ENCODE results near the gene CRYGC.
"Not testable (repeated sequence)": the region's sequence is repeated elsewhere in the genome, so short reads cannot be mapped to it uniquely, and the experiment has no call there.

CRYGC gene, protein sequence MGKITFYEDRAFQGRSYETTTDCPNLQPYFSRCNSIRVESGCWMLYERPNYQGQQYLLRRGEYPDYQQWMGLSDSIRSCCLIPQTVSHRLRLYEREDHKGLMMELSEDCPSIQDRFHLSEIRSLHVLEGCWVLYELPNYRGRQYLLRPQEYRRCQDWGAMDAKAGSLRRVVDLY

DNA sequence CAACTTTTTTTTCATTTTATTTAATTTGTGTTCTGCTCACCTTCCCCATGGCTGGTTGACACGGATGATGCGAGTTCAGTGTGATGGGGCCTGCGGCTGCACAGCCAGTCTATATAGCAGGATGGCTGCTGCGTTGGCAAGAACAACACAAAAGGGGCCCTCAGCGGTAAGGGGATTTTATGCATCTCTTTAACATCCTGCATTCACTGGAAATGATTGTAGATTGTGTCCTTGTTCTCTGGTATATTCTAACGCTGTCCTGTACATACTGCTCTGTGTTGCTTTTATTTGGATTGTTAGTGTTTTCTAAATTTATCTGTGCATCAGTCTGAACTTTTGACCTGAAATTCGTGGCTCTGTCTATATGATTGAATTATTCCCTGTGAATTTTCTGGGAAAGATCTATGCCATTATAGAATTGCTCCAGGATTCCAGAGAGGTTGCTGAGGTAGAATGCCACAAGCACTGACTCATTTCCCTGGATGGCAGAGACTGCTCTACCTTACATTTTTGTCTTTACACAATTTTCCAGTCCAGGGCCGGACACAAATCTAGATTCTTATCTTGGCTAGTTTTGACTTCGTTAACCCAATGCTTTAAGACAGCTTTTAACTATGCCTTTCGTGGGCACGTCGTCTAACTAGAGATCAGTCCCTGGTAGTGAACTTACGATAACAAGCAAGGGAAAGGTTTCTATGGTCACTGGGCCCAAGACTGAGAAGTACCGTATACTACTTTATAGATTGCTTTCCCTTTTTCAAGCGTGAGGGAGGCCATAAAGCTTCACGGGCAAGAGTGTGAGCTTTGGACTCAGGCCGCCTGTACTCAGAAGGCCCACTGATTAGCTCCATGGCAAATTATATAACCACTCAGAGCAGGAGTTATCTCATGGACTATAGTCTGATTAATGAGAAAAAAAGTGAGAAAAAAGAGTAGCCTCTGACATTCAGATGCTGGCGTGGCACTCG lies at the start of gene CRYGC:
Gene CRYGC (minus strand): TSS at position 85 of the 968 bp plus-strand sequence. CDS start 36 bp downstream, at position 49.
- no peak for DNase-seq

DNA sequence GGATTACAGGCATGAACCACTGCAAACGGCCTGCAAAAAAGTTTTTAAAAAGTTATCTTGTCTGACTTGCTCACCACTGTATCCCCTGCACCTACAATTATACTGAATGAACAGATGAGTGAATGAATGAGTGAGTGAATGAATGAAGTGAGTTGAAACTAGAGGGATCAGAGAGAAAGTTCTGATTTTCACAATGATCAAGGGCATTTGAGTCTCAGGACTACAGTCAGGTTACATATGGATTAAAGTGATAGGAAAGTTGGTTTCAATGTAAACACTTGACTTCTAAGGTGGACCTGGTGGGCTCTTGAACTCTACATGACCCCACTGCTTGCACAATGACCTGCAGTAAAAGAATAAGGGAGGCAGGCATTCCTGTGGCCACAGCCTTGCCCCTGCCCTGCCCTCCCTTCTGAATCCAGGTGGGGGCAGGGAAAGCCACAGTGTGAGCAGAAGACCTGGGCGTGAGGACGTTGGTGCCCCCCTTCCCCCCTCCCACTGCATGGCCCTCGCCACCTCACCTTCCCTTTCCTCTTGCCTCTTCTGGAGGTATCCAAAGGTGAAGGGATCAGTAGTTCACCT lies 49.5 kb upstream of the CRYGC start:
- no peak for DNase-seq

DNA sequence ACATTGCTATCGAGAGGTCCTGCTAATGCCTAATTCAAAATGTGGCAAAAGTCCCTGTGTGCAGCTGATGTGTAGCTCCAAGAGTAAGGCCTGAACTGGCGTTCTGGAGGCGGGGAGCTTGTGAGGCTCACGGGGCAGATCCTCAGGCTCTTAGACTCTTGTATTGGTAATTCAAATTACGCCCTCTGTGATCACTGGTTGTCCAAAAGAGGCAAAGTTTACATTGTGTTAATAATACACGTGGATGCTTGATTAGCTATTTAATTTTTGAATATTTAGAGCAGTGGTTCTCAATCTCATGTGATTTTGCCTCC lies 46.2 kb upstream of the CRYGC start:
- no peak for DNase-seq

DNA sequence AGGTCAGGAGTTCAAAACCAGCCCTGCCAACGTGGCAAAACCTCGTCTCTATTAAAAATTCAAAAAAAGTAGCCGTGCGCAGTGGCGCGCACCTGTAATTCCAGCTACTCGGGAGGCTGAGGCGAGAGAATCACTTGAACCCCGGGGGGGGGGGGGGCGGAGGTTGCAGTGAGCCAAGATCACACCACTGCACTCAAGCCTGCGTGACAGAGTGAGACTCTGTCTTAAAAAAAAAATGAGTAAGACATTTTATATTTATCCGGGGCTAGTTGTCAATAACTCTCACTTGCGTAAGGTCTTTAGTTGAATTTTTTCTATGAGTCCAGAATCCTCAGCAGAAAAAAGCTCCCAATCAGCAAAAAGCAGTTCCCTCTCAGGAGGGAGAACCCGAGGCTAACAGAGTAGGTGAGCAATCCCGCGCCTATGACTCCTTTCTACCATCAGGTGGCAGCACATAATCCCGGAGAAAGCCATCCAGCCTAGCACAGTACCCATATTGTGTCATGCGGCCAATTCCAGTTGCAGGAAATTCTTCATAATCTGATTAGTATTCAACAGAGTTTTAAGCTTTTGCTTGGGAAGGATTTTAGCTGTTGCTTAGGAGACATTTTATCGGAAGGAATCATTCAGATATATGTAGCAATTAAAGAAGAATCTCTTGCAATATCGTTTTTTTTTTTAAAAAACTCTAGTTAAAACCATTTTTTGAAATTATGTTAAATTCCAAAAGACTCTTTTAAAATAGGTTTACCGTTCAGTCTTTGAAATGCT lies 45.6 kb upstream of the CRYGC start:
- DNase-seq = peak; percentile 37 to 38

DNA sequence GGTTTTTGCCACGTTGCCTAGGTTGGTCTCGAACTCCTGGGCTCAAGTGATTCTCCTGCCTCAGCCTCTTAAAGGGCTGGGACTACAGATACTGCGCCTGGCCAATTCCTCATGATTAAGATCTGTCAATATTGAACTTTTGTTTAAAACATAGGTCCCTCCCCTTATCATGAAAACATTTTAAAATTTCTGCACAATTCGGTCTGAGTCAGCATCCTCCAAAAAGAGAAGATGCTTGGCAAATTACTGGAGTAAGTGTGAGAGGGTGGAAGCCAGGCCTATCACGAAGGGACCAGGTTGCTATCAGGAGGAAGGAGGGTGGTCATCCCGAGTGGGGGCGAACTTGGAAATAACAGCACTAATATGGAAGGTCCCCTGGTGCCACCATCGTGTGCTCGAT lies 44.5 kb upstream of the CRYGC start:
- DNase-seq = no peak

DNA sequence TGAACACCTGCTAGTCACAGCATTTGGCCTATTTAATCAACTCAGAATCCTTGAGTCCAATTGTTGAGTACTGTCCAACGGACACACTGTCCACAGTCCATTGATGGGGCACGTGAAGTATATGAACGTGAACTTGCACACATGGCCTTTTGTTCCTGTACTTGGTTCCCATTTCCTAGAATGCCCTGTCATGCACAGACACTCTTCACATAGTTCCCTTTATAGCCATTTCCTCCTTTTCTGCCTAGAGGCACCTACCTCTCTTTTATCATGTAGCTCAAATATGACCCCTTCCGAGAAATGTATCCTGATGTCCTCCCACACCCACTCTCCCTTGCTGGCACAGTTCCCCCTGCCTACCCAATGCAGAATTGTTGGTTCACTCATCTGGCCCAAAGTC lies 42.5 kb upstream of the CRYGC start:
- no peak for DNase-seq

DNA sequence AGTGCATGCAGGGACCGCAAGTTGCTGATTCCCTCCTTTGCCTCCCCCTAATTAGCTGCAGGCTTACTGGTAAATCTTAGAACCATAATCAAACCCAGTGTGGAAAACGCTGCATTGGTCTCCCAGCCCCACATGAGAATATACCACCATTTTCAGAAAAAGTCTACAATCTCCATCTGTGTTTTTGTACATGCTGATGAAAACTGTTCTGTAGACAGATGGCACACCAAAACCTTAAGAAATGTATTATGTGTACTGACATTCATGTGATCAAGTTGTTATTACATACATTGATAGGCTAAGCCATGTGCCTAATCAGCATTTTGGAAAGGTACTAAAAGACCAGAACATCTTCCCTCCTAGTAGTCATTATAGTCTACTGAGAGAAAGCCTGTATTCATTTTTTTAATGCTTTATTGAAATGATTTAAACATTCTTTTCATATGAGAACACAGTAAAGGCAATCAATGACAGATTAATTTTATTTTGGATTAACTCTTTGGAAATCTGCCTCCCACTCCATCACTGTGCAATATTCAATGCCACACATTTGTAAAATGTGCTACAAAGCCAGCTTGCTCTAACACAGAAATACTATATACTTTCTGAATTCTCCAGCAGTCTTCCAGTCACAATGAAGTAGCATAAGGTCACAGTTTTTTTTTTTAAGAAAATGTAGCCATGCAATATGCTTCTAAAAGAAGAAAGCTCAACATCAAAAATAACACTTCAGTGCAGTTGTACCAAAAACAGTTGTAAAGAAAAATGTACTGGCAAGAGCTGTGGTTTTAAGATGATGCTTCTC lies 35.5 kb upstream of the CRYGC start:
- no peak for DNase-seq

DNA sequence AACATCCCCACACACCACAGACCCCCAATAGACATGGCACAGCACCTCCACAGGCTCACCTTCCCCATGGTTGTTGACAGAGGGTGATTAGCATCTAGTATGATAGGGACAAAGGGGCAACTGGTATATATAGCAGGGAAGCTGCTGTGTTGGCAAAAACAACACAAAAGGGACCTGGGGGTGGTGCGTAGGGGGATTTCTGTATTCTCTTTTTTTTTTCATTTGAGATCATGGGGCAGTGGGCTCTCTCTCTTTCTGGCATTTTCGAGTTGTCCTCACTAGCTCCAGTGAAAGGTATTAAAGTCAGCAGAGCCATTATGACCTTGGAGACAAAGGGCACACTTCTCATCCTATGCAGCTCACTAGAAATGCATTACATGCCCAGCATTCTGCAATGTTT lies 33.9 kb upstream of the CRYGC start, which contains the start of gene CRYGA:
Gene CRYGA (minus strand): TSS at position 101 of the 400 bp plus-strand sequence. CDS start 33 bp downstream, at position 68.
- DNase-seq = no peak

DNA sequence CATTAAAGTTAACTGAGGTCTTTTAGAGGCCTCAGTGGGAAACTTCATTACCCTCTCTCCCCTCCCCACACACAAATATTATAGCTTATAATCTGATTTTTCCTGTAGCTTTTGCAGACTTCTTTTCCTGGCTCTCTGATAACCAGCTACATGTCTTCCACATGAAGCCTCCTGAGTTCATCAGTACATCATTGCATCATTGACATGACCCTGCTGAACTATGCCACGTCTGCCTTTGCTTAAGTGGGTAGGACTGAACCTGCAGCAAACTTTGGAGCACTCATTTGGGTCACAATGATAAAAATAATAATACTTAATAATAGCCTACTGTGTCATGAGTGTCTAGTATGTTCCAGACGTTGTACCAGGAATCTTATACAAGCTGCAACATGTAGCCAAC lies 26.8 kb upstream of the CRYGC start:
- no peak for DNase-seq

DNA sequence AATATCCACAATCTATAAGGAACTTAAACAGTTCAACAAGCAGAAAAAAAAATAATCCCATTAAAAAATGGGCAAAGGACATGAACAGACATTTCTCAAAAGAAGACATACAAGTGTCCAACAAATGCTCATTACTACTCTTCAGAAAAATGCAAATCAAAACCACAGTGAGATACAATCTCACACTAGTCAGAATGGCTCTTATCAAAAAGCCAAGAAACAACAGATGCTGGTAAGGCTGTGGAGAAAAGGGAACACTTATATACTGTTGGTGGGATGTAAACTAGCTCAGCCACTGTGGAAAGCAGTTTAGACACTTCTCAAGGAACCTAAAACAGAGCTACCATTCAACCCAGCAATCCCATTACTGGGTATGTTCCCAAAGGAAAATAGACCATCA lies 23.5 kb upstream of the CRYGC start:
- DNase-seq = no peak

DNA sequence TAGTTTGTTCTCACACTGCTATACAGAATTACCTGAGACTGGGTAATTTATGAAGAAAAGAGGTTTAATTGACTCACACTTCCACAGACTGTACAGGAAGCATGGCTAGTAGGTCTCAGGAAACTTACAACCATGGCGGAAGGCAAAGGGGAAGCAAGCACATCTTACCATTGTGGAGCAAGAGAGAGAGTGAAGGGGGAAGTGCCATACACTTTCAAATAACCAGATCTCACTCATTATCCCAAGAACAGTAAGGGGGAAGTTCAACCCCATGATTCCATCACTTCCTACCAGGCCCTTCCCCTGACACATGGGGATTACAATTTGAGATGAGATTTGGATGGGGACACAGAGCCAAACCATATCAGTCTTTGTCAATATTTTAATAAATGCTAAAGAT lies 21.3 kb upstream of the CRYGC start:
- no peak for DNase-seq

DNA sequence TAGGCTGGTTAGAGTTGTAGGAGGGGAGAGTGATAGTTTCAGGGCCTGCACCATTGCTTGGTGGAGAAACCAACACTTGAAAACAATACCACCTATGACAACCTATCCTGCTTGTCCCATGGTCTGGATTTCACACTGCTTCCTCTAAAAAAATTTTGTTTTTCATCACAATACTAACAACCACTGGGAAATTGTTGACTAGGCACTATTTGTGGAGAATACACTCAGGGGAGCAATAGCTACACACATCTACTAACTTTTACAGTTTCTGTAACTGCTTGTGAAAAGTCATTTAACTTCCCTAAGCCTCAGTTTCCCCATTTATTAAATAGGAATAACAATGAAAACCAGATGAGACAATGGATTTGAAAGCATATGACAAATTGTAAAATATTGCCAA lies 20.5 kb upstream of the CRYGC start:
- DNase-seq = no peak

DNA sequence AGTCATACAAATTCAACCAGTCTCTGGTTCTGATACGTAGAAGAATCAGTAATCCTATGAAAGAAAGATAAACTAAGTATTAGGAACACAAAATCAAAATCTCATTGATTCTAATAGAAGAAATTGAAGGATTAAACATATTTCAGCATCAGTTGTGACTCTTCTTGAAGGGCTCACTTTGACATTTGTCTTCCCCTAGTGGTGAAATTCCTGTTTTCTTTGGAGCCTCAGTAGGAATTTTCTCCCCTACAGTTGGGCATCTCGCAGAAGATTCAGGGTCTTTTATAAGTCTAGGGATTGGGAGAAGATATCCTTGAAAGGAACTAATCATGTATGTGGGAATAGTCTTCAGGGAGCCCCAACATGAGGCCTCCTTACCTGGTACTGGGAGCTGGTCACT lies 19.2 kb upstream of the CRYGC start:
- no peak for DNase-seq

DNA sequence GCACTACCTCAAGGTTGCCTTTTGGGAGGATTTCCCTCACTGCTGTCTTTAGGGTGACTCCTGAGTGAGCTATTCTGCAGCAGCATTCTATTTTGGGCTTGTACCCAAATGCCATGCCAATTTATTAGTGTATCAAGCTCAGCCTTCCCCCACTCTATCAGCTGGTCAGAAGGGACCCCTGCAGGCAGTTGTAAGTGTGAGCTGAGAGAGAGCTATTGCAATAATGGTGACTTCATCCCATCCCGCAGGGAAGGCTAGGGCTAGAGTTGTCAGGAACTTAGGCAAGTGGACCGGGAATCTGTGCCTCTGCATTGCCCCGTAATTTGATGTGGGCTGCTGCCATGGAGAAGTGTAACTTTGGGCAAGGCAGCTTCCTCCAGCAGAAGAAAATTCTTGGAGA lies 18.1 kb upstream of the CRYGC start:
- no peak for DNase-seq

DNA sequence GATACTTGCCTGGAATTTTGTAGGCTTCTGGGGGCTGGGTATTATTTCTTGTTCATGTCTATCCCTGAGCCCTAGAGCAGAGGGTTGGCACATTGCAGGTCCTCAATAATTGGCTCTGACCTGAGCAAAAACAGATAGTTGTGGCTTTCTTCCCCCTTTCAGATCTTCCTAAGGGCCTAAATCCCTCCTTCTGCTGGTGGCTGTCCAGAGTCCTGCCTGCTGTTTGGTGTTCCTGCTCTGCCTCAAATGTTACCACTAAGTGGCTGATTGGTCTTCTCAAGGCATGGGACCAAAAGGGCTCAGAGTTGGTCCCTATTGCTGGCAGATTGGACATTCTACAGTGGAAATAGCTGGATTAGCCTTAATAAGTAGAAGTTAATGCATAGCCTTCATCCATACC lies 17.4 kb upstream of the CRYGC start:
- no peak for DNase-seq

DNA sequence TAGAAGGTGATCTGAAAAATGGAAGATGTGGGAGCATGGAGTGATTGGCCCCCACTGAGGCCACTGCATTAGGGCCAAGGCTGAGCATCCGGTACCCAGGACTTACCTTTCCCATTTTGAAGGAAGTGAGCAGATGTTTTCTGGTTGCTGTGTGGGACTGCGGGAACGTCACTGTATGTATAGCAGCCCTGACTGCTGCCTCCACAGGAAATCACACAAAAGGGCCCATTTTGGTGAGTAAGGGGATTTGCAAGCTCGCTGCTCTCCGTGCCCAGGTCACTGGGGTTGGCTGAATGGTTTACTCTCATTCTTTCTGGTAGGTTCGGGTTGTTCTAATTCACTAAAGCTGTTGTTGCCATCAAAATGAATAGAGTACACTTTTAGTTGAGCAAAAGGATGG lies 16.4 kb upstream of the CRYGC start, which contains the start of gene CRYGB:
Gene CRYGB (minus strand): TSS at position 153 of the 400 bp plus-strand sequence. CDS start 38 bp downstream, at position 115.
- DNase-seq = no peak

DNA sequence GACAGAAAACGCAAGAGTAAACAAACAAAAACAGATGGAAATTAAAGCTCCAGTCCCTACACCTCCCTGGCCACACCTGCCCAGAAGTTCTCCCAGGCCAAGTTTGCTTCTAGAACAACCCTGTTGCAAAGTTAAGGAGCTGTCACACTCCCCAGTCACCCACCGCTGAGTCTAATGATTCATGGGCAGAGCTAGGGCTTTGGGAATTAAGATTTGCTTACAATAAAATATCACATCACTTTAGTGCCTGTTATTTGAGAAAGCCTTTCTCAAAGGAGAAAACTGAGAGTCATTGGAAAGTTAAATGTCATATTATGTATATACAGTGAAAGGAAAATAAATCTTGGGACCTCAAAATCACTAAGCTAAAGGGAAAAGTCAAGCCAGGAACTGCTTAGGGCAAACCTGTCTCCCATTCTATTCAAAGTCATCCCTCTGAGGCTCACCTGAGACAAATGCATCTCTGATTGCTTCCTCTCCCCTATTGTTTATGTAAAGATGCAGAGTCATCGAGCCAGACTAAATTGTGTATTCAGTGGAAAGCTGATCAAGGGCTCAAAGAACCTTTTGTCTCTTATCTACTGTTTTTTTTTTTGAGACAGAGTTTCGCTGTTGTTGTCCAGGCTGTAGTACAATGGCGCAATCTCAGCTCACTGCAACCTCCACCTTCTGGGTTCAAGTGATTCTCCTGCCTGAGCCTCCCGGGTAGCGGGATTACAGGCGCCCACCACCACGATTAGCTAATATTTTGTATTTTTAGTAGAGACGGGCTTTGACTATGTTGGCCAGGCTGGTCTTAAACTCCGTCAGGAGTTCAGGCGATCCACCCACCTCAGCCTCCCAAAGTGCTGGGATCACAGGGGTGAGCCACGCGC lies 13.5 kb upstream of the CRYGC start:
- no peak for DNase-seq

DNA sequence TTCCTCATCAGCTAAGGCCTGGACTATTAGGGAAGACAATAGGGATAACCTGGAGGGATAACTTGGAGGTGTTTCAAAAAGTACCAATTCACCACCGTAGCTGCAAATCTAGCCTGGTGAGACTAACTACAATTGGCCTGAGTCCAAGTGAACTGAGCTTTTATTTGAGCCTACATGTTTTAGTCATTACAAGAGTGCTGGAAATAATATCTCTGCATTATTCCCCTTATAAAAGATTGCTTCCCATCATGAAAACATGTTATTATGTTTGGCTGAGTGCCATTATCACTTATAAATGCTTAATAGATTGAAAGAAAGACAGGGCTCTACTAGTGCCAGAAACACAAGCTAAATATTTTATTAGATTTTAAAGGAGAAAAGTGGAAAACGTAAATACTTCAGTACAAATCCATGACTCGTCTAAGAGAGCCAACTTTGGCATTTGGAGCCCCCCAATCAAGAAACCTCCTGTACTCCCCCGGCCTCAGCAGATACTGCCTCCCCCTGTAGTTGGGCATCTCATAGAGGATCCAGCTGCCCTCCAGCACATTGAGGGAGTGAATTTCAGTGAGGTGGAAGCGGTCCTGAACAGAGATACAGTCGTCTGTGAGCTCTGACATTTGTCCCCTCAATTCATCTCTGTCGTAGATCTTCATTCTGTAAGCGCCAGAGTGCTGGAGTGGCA lies 12.8 kb upstream of the CRYGC start:
- DNase-seq = no peak

DNA sequence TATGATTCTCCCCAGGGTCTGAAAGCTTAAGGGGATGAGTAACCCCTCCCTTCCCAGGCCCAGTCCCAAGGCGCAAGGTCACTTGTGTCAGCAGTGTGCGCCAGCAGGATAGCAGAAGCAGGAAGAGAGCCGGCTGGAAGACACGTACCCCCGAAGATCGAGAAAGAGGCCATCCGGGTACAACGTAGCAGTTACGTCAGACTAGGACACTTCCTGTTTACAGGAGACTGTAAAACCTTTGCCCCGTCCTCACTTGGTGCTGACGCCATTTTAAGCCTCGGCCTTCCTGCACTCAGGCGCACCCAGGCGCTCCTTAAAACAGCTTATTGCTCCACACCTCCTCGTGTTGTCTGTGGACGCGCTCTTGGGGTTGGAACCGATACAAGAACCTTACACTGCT lies 9.8 kb upstream of the CRYGC start:
- DNase-seq = no peak

DNA sequence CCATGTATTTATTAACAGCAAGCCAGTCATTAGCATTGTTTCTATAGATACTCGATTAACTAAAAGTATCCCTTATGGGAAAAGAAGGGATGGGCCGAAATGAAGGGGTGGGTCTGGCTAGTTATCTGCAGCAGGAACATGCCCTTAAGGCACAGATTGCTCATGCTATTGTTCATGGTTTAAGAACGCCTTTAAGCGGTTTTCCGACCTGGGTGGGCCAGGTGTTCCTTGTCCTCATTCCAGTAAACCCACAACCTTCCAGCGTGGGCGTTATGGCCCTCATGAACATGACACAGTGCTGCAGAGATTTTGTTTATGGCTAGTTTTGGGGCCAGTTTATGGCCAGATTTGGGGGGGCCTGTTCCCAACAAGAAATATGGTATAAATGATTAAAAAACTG lies 8.7 kb upstream of the CRYGC start:
- not testable (repeated sequence) for DNase-seq

DNA sequence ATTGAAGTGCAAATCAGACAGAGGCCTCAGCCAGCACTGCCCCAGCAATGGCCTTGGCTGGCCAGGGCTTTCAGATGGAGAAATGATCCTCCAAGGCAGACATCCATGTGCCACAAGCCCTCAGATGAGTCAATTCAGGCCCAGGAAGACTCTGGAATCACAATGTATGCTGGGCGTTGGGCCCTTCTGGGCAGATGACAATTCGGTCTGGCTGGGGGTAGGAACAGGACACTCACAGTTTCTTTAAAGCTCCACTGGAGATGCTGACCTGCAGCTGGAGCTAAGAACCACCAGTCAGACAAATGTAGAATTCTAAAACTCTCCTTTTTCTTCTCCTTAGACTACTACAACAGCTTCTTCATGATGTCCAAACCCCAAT lies 7.1 kb upstream of the CRYGC start:
- DNase-seq = no peak

Data from stimulated activated CD4-positive, alpha-beta T cell treated with anti-CD3 and anti-CD28 coated beads, Interleukin-4, amount 100 ng/mL, for 4 hours (primary cell).